Kidney (tissue), 14 donors: ENCODE data around the gene FIP1L1. TPM values are rescaled to one million over a fixed set of nuclear protein-coding genes. Genes with fewer than 3 reads are reported as not detected.

ENCODE experiments used
- DNase-seq, 5 donors: peaks; one replicate each; pipeline ENCODE4 v3.0.0-alpha.2; 2013 to 2020
- FAIRE-seq: peaks from 2 replicates; lab custom pipeline; 2012; peaks lifted over from hg19 to GRCh38; lab: Jason Lieb, UNC
- H3K27ac ChIP-seq, 2 donors: one replicate each; pipeline ENCODE4 v1.7.0; 2013; ENCODE audit warnings: low read depth in 2 of 2, low read length in 2 of 2, inconsistent platforms in 1 of 2
- H3K27me3 ChIP-seq: one replicate; pipeline ENCODE4 v1.7.1; 2013; ENCODE audit warnings: low read length, inconsistent platforms; ENCODE audit not compliant: control insufficient read depth, insufficient read depth
- H3K36me3 ChIP-seq, 3 donors: one replicate each; pipeline versions ENCODE4 v1.7.0 to v1.7.1; 2013; ENCODE audit warnings: low read length in 3 of 3, control low read depth in 1 of 3, inconsistent platforms in 1 of 3; ENCODE audit not compliant: insufficient read depth in 3 of 3, control insufficient read depth in 2 of 3
- H3K4me1 ChIP-seq, 3 donors: one replicate each; pipeline versions ENCODE4 v1.7.0 to v1.7.1; 2013; ENCODE audit warnings: low read length in 3 of 3, inconsistent platforms in 1 of 3, low read depth in 1 of 3; ENCODE audit not compliant: control insufficient read depth in 2 of 3, insufficient read depth in 2 of 3
- H3K4me3 ChIP-seq, 3 donors: one replicate each; pipeline versions ENCODE4 v1.7.0 to v1.8.1; 2013; ENCODE audit warnings: low read length in 3 of 3, control low read depth in 1 of 3, inconsistent platforms in 1 of 3
- H3K9ac ChIP-seq, 3 donors: one replicate each; pipeline versions ENCODE4 v1.7.0 to v1.7.1; 2013; ENCODE audit warnings: low read length in 3 of 3, control low read depth in 1 of 3, inconsistent platforms in 1 of 3
- H3K9me3 ChIP-seq, 3 donors: one replicate each; pipeline versions ENCODE4 v1.7.0 to v1.7.1; 2013; ENCODE audit warnings: low read length in 3 of 3, control low read depth in 1 of 3, inconsistent platforms in 1 of 3; ENCODE audit not compliant: control insufficient read depth in 2 of 3, insufficient read depth in 1 of 3
- intact Hi-C: fragments of 100-400 bp; cut with DNase I; formaldehyde crosslinking; loops from one replicate; pipeline ENCODE4 v1.11.1; 2022
- polyA plus RNA-seq: library from polyadenylated mRNA; stranded (reverse); fragments of 350-450 nt; fragmentation: Illumina TruSeq; extraction: RNeasy Lipid Tissue Mini Kit (QIAGEN cat#74804); gene quantifications from one replicate; pipeline ENCODE4 v1.2.3, GENCODE V29; 2014; ENCODE audit warnings: low read depth, low replicate concordance; ENCODE audit not compliant: insufficient read depth
- total RNA-seq: library from RNA; stranded (reverse); fragmentation: NEBNext Ultra II Directional; extraction: Animal tissue kit (Norgen Biotek cat#: 25700); gene quantifications from one replicate; pipeline ENCODE4 v1.2.1, GENCODE V29; 2021
- TF ChIP-seq, protein P1 (sequence below): IDR thresholded peaks from 3 replicates; pipeline ENCODE4 v1.5.1; 2012; ENCODE audit warnings: mild to moderate bottlenecking, moderate library complexity, borderline replicate concordance; ENCODE audit not compliant: insufficient read depth; ENCODE audit errors: extremely low read depth
- donor health status: control.
- donor health status: control.
- donor health status: control.
- donor health status: control.
- donor health status: control.
- donor health status: DM: yes; HTN: yes; CAD: no.
- donor health status: Normal renal cell carcinoma (clear cell type).

Gene FIP1L1
- total and polyA plus RNA-seq, 2 donors from 2014 or later = 25.5 to 48.0 TPM

DNA sequence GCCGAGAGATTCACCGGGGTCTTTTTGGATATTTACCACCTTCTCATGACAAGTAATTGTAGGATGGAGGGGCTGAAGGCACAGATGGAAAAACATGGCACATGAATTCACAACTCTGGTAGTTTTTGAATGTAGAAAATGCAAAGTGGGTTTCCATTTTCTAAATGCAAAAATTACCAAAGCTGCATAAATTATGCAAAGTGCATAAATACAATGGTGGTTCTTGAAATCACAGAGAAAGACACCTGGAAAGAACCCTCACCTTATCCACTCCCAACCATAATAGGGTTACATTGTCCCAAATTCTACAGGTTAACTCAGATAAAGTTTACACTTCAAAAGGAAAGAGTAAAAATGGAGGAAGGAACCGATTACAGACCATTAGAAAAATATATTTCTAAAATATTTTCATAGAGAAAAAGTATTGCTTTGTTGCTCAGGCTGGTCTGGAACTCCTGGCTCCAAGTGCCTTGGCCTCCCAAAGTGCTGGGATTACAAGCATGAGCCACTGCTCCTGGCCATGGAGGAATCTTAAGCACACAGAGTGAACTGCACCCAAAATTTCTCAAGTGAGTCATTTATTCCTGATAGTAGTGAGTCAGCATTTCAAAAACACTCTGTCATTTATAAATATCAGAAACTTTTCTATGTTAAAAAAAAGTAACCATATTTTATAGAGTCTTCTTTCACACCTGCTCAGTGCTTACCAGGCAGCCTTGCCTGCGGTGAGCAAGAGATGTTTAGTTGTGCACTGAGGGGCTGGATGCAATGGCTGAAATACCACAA lies 101.4 kb downstream of the FIP1L1 start:
- H3K9me3 ChIP-seq = no peaks in the 10 kb centered on the region
- no peak overlapping the region for H3K4me3 ChIP-seq
- intact Hi-C loops = no loop called here
- TF ChIP-seq, protein P1, sequence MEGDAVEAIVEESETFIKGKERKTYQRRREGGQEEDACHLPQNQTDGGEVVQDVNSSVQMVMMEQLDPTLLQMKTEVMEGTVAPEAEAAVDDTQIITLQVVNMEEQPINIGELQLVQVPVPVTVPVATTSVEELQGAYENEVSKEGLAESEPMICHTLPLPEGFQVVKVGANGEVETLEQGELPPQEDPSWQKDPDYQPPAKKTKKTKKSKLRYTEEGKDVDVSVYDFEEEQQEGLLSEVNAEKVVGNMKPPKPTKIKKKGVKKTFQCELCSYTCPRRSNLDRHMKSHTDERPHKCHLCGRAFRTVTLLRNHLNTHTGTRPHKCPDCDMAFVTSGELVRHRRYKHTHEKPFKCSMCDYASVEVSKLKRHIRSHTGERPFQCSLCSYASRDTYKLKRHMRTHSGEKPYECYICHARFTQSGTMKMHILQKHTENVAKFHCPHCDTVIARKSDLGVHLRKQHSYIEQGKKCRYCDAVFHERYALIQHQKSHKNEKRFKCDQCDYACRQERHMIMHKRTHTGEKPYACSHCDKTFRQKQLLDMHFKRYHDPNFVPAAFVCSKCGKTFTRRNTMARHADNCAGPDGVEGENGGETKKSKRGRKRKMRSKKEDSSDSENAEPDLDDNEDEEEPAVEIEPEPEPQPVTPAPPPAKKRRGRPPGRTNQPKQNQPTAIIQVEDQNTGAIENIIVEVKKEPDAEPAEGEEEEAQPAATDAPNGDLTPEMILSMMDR = no peak
- DNase-seq (no peak), FAIRE-seq (no peak)
- no peaks in the 10 kb centered on the region for H3K4me1 ChIP-seq
- H3K9ac ChIP-seq = no peak overlapping the region
- peaks cover 0 to 3% (median 0%) of the 10 kb centered on the region in 3 donors for H3K36me3 ChIP-seq
- H3K27me3 ChIP-seq = no peaks in the 10 kb centered on the region
- H3K27ac ChIP-seq = no peak overlapping the region

DNA sequence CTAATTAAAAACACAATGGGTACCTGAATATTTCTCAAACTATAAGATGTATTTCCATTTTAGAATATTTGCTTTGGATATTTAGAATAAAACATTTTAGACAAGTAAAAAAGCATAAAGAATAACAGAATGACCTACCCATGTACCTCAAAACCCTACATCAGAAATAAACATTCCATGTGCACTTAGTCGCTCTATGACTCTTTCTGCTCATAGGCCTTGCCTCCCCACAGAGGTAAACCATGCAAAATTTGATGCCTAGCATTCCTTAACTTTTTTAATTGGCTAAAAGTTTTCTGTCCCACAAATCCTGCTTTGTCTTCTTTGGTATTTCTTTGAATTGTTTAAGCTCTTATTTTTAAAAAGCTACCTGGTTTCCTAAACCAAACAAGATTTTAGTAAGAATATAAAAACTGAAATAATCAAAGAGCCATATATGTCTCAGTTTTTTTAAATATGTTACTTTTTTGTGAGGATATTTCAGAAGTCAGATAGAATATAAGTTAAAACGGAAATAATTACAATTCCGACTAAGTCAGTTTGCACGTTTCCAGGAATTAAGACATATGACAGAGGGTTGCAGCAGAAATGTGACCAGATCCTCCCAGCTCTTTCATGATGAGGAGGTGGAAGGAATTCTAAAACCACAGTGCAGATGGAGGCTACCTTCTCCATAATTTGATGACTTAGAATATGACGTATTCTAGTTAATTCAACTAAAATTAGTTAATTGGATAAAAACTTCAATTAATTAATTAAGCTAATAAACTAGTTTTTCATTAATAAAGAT lies 102.5 kb downstream of the FIP1L1 start:
- intact Hi-C loops = no loop called here
- Histone ChIP-seq H3K4me3 (no peak overlapping the region), H3K9ac (no peak overlapping the region), H3K9me3 (no peaks in the 10 kb centered on the region), H3K27ac (no peak overlapping the region), H3K27me3 (no peaks in the 10 kb centered on the region), H3K36me3 (peaks cover 0 to 3% (median 0%) of the 10 kb centered on the region in 3 donors), H3K4me1 (no peaks in the 10 kb centered on the region)
- no peak for FAIRE-seq
- TF ChIP-seq, protein P1 = no peak
- DNase-seq = no peak

DNA sequence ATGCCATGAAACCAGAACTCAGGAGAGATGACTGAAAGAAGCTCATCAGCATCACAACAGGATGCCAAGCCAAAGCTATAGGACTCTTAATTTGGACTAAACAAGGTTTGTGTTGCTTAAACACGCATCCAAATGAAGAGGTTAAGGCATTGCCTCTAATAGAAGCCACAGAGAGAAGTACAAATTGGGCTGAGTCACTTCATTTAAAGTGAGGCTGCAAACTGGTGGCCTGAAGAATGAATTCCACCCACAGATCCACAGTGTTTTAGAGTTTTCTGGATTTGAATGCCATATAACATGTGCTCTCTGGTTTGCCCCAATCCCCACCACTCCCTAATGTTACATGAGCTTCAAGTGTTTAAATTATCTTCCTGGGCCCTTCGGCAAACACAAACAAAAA lies 103.5 kb downstream of the FIP1L1 start:
- peaks cover 0 to 3% (median 0%) of the 10 kb centered on the region in 3 donors for H3K36me3 ChIP-seq
- H3K9ac ChIP-seq = no peak overlapping the region
- no peaks in the 10 kb centered on the region for H3K9me3 ChIP-seq
- no peak overlapping the region for H3K4me3 ChIP-seq
- no peak for FAIRE-seq
- intact Hi-C loops = no loop called here
- TF ChIP-seq, protein P1 = no peak
- no peak for DNase-seq
- H3K27me3 ChIP-seq = no peaks in the 10 kb centered on the region
- H3K4me1 ChIP-seq = no peaks in the 10 kb centered on the region
- H3K27ac ChIP-seq = no peak overlapping the region
